Measurements from ENCODE around the gene JAG2. TPM values are rescaled to one million over a fixed set of nuclear protein-coding genes. Genes with fewer than 3 reads are reported as not detected.
A peak's percentile ranks its signal among the peaks of the same experiment; 100 is the strongest.

The JAG2 gene
- total RNA-seq, 2 donors from 2014 or later, result 0.55 to 1.2 TPM

- Mint-ChIP-seq H3K36me3 (ENCODE audit: low read depth) (no peaks in the 10 kb centered on the region), H3K4me1 (no peaks in the 10 kb centered on the region), H3K4me3 (peak overlapping the region; percentile 31), H3K27me3 (no peaks in the 10 kb centered on the region), H3K27ac (no peak overlapping the region)
- no peak for ATAC-seq
- no peak for DNase-seq
- no peaks in the 10 kb centered on the region for H3K9me3 ChIP-seq (ENCODE audit: control insufficient read depth, low read length, poor library complexity, severe bottlenecking)
These were observed 40.1 kb upstream of the JAG2 start for GRCh38 chr14:105208738-105209075.

- H3K27ac Mint-ChIP-seq, result peak overlapping the region; percentile 32
- no peaks in the 10 kb centered on the region for H3K9me3 ChIP-seq (ENCODE audit: control insufficient read depth, low read length, poor library complexity, severe bottlenecking)
- H3K4me1 Mint-ChIP-seq, result no peaks in the 10 kb centered on the region
- DNase-seq (no peak), ATAC-seq (no peak)
- peak overlapping the region; percentile 31 for H3K4me3 Mint-ChIP-seq
- no peaks in the 10 kb centered on the region for H3K27me3 Mint-ChIP-seq
- H3K36me3 Mint-ChIP-seq (ENCODE audit: low read depth), result no peaks in the 10 kb centered on the region
These were observed 39.6 kb upstream of the JAG2 start for GRCh38 chr14:105207996-105208737.

- no peak for DNase-seq
- Mint-ChIP-seq H3K4me3 (no peak overlapping the region), H3K27me3 (no peaks in the 10 kb centered on the region), H3K4me1 (no peaks in the 10 kb centered on the region), H3K27ac (peak overlapping the region; percentile 32), H3K36me3 (ENCODE audit: low read depth) (no peaks in the 10 kb centered on the region)
- no peaks in the 10 kb centered on the region for H3K9me3 ChIP-seq (ENCODE audit: control insufficient read depth, low read length, poor library complexity, severe bottlenecking)
- no peak for ATAC-seq
These were observed 38.9 kb upstream of the JAG2 start for GRCh38 chr14:105207460-105207901.

- Mint-ChIP-seq H3K4me3 (no peak overlapping the region), H3K27me3 (no peaks in the 10 kb centered on the region), H3K36me3 (ENCODE audit: low read depth) (no peaks in the 10 kb centered on the region), H3K27ac (peak overlapping the region; percentile 32), H3K4me1 (peaks cover 1% of the 10 kb centered on the region)
- DNase-seq, result no peak
- no peaks in the 10 kb centered on the region for H3K9me3 ChIP-seq (ENCODE audit: control insufficient read depth, low read length, poor library complexity, severe bottlenecking)
- ATAC-seq, result no peak
These were observed 38.3 kb upstream of the JAG2 start for GRCh38 chr14:105206873-105207272.

GRCh38 chr14:105205673-105206208, 37.2 kb upstream of the JAG2 start:
- H3K27me3 Mint-ChIP-seq, result no peaks in the 10 kb centered on the region
- ATAC-seq (no peak), DNase-seq (no peak)
- no peaks in the 10 kb centered on the region for H3K9me3 ChIP-seq (ENCODE audit: control insufficient read depth, low read length, poor library complexity, severe bottlenecking)
- H3K36me3 Mint-ChIP-seq (ENCODE audit: low read depth), result no peaks in the 10 kb centered on the region
- no peak overlapping the region for H3K27ac Mint-ChIP-seq
- H3K4me3 Mint-ChIP-seq, result no peak overlapping the region
- H3K4me1 Mint-ChIP-seq, result peaks cover 5% of the 10 kb centered on the region

- ATAC-seq (peak; percentile 3), DNase-seq (no peak)
- no peak overlapping the region for H3K27ac Mint-ChIP-seq
- peaks cover 3% of the 10 kb centered on the region for H3K27me3 Mint-ChIP-seq
- H3K4me1 Mint-ChIP-seq, result peaks cover 5% of the 10 kb centered on the region
- H3K36me3 Mint-ChIP-seq (ENCODE audit: low read depth), result no peaks in the 10 kb centered on the region
- no peaks in the 10 kb centered on the region for H3K9me3 ChIP-seq (ENCODE audit: control insufficient read depth, low read length, poor library complexity, severe bottlenecking)
- H3K4me3 Mint-ChIP-seq, result no peak overlapping the region
These were observed 36.5 kb upstream of the JAG2 start for GRCh38 chr14:105204931-105205672.

- H3K36me3 Mint-ChIP-seq (ENCODE audit: low read depth), result peaks cover 3% of the 10 kb centered on the region
- ATAC-seq (peak; percentile 13), DNase-seq (no peak)
- peak overlapping the region; percentile 27 for H3K27ac Mint-ChIP-seq
- H3K27me3 Mint-ChIP-seq, result peaks cover 10% of the 10 kb centered on the region
- H3K4me3 Mint-ChIP-seq, result no peak overlapping the region
- peaks cover 7% of the 10 kb centered on the region for H3K4me1 Mint-ChIP-seq
- H3K9me3 ChIP-seq (ENCODE audit: control insufficient read depth, low read length, poor library complexity, severe bottlenecking), result no peaks in the 10 kb centered on the region
These were observed 35.8 kb upstream of the JAG2 start for GRCh38 chr14:105204206-105204930.

- no peaks in the 10 kb centered on the region for H3K9me3 ChIP-seq (ENCODE audit: control insufficient read depth, low read length, poor library complexity, severe bottlenecking)
- ATAC-seq (no peak), DNase-seq (no peak)
- H3K4me3 Mint-ChIP-seq, result no peak overlapping the region
- peaks cover 17% of the 10 kb centered on the region for H3K27me3 Mint-ChIP-seq
- H3K4me1 Mint-ChIP-seq, result peaks cover 7% of the 10 kb centered on the region
- H3K27ac Mint-ChIP-seq, result no peak overlapping the region
- peaks cover 3% of the 10 kb centered on the region for H3K36me3 Mint-ChIP-seq (ENCODE audit: low read depth)
These were observed 35.1 kb upstream of the JAG2 start for GRCh38 chr14:105203701-105204100.

- H3K4me1 Mint-ChIP-seq, result peaks cover 7% of the 10 kb centered on the region
- H3K36me3 Mint-ChIP-seq (ENCODE audit: low read depth), result peaks cover 6% of the 10 kb centered on the region
- DNase-seq, result peak; percentile 46 to 60 (median 58)
- H3K4me3 Mint-ChIP-seq, result no peak overlapping the region
- H3K27ac Mint-ChIP-seq, result no peak overlapping the region
- ATAC-seq, result peak; percentile 49
- peaks cover 23% of the 10 kb centered on the region for H3K27me3 Mint-ChIP-seq
- no peaks in the 10 kb centered on the region for H3K9me3 ChIP-seq (ENCODE audit: control insufficient read depth, low read length, poor library complexity, severe bottlenecking)
These were observed 34.5 kb upstream of the JAG2 start for GRCh38 chr14:105203057-105203531.

GRCh38 chr14:105201925-105202513, 33.4 kb upstream of the JAG2 start:
- H3K27ac Mint-ChIP-seq, result no peak overlapping the region
- no peak for DNase-seq

GRCh38 chr14:105201156-105201924, 32.8 kb upstream of the JAG2 start:
- DNase-seq, result no peak
- no peaks in the 10 kb centered on the region for H3K9me3 ChIP-seq (ENCODE audit: control insufficient read depth, low read length, poor library complexity, severe bottlenecking)
- no peak for ATAC-seq
- Mint-ChIP-seq H3K4me1 (peaks cover 7% of the 10 kb centered on the region), H3K27me3 (peaks cover 26% of the 10 kb centered on the region), H3K36me3 (ENCODE audit: low read depth) (peaks cover 6% of the 10 kb centered on the region), H3K27ac (no peak overlapping the region), H3K4me3 (no peak overlapping the region)

More at GRCh38 chr14:105201925-105202513, 33.4 kb upstream of the JAG2 start:
- Mint-ChIP-seq H3K4me3 (peak overlapping the region; percentile 3), H3K36me3 (ENCODE audit: low read depth) (peaks cover 6% of the 10 kb centered on the region), H3K27me3 (peaks cover 26% of the 10 kb centered on the region), H3K4me1 (peaks cover 7% of the 10 kb centered on the region)
- no peak for ATAC-seq
- no peaks in the 10 kb centered on the region for H3K9me3 ChIP-seq (ENCODE audit: control insufficient read depth, low read length, poor library complexity, severe bottlenecking)

- H3K4me1 Mint-ChIP-seq, result peaks cover 13% of the 10 kb centered on the region
- H3K27ac Mint-ChIP-seq, result no peak overlapping the region
- ATAC-seq (no peak), DNase-seq (no peak)
- H3K27me3 Mint-ChIP-seq, result peaks cover 29% of the 10 kb centered on the region
- peaks cover 6% of the 10 kb centered on the region for H3K36me3 Mint-ChIP-seq (ENCODE audit: low read depth)
- H3K9me3 ChIP-seq (ENCODE audit: control insufficient read depth, low read length, poor library complexity, severe bottlenecking), result no peaks in the 10 kb centered on the region
- no peak overlapping the region for H3K4me3 Mint-ChIP-seq
These were observed 32.1 kb upstream of the JAG2 start for GRCh38 chr14:105200641-105201040.
